ENCODE measurements around the gene SLC2A1. TPM values are rescaled to one million over a fixed set of nuclear protein-coding genes. Genes with fewer than 3 reads are reported as not detected.

The SLC2A1 gene
- total RNA-seq, 1 donor from 2014 or later, result 54.9 TPM

DNA sequence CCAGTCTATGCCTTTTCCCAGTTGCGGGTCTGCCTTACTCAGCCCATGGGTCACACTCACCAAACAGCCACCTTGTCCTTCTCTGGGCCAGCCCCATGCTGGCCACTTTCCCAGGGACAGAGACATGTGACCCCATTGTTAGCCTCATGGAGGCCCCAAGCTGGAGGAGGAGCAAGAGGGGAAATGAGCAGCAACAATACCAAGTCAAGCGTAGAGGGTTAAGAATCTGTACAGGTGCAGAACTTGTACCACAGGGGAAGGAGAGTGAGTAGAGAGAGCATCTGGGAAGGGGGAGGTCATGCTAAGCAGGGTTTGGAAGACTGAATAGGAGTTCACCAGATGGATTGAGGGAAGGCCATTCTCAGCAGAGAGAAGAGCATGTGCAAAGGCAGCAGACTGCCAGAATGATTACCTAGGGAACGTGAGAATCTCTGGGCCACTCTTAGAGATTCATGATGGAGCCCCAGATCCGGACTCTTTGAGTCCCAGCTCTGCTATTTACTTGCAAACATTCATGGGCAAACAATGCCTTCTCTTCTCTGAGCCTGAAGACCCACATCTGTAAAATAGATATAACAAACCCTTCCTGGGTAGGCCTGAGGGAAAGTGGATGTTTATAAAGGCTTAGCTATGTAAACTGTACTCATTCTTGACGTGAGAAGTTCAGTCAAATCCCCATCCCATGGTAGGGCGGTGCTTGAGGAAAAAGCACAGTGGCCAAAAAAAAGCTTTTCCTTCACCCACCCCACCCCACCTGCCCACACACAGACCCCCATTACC is 2.8 kb upstream of the SLC2A1 start:
- H3K27me3 ChIP-seq (ENCODE audit: low read depth), result peaks cover 9% of the 10 kb centered on the region
- no peak for DNase-seq
- H3K9me3 ChIP-seq (replicated peaks), result no peaks in the 10 kb centered on the region
- H3K4me1 ChIP-seq, result peaks cover 31% of the 10 kb centered on the region
- TF ChIP-seq, protein P1, sequence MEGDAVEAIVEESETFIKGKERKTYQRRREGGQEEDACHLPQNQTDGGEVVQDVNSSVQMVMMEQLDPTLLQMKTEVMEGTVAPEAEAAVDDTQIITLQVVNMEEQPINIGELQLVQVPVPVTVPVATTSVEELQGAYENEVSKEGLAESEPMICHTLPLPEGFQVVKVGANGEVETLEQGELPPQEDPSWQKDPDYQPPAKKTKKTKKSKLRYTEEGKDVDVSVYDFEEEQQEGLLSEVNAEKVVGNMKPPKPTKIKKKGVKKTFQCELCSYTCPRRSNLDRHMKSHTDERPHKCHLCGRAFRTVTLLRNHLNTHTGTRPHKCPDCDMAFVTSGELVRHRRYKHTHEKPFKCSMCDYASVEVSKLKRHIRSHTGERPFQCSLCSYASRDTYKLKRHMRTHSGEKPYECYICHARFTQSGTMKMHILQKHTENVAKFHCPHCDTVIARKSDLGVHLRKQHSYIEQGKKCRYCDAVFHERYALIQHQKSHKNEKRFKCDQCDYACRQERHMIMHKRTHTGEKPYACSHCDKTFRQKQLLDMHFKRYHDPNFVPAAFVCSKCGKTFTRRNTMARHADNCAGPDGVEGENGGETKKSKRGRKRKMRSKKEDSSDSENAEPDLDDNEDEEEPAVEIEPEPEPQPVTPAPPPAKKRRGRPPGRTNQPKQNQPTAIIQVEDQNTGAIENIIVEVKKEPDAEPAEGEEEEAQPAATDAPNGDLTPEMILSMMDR (IDR thresholded peaks at IDR 0.05; ENCODE audit: borderline replicate concordance), result no peak
- no peaks in the 10 kb centered on the region for H3K36me3 ChIP-seq
- H3K27ac ChIP-seq (replicated peaks), result no peak overlapping the region
- H3K4me3 ChIP-seq, result no peak overlapping the region
- intact Hi-C loops (cut with micrococcal nuclease), result no loop called here

DNA sequence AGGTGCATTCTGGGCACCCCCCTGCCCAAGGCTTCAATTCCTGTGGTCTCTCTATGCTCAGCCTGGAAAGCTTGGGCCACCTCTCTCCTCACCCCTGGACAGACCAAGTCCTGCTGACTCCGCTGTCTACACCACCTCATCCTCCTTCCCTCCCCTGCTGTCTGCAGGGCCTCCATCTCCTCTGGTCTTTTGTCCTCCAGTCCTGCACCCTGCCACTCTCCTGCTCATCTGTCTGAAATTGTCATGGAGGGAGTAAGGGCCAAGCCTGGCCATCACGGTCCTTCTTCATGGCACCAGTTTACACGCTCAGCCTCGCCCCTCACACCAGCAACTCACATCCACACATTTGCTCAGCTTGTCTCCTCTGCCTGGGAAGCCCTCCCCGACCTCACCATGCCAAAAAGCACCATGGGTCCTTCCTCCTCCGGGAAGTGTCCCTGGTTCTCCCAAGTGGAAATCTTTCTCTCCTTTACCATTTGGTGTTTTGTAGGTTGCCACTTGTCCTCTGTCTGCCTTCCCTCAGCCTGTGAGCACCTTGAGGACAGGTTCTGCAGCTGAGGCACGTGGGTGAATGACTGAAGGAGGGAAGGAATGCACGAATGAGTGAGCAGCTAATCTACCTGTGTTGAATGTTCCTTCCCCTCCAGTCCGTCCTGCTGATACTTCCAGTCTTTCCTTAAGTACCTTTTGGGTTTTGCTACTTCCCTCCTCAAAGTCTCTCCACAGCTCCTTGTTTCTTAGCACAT is 2.1 kb upstream of the SLC2A1 start:
- Histone ChIP-seq H3K9me3 (replicated peaks) (no peaks in the 10 kb centered on the region), H3K4me3 (no peak overlapping the region), H3K36me3 (no peaks in the 10 kb centered on the region), H3K4me1 (peaks cover 37% of the 10 kb centered on the region), H3K27me3 (ENCODE audit: low read depth) (peaks cover 9% of the 10 kb centered on the region), H3K27ac (replicated peaks) (no peak overlapping the region)
- intact Hi-C loops (cut with micrococcal nuclease), result no loop called here
- TF ChIP-seq, protein P1 (IDR thresholded peaks at IDR 0.05; ENCODE audit: borderline replicate concordance), result no peak
- DNase-seq, result no peak

DNA sequence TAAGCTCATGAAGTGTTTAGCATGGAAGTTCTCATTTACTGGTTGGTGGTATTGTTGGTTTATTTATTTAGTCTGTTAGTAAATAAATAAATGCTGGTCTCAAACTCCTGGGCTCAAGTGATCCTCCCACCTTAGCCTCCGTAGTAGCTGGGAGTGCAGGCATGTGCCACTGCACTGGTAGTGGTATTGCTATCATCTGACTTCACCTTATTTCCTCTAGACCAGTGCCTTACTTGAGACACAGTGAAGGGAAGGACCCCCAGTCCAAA is 1.4 kb upstream of the SLC2A1 start:
- Histone ChIP-seq H3K36me3 (no peaks in the 10 kb centered on the region), H3K4me1 (peaks cover 40% of the 10 kb centered on the region), H3K27me3 (ENCODE audit: low read depth) (peaks cover 9% of the 10 kb centered on the region), H3K9me3 (replicated peaks) (no peaks in the 10 kb centered on the region), H3K4me3 (no peak overlapping the region), H3K27ac (replicated peaks) (no peak overlapping the region)
- TF ChIP-seq, protein P1 (IDR thresholded peaks at IDR 0.05; ENCODE audit: borderline replicate concordance), result no peak
- DNase-seq, result no peak
- intact Hi-C loops (cut with micrococcal nuclease), result no loop called here

DNA sequence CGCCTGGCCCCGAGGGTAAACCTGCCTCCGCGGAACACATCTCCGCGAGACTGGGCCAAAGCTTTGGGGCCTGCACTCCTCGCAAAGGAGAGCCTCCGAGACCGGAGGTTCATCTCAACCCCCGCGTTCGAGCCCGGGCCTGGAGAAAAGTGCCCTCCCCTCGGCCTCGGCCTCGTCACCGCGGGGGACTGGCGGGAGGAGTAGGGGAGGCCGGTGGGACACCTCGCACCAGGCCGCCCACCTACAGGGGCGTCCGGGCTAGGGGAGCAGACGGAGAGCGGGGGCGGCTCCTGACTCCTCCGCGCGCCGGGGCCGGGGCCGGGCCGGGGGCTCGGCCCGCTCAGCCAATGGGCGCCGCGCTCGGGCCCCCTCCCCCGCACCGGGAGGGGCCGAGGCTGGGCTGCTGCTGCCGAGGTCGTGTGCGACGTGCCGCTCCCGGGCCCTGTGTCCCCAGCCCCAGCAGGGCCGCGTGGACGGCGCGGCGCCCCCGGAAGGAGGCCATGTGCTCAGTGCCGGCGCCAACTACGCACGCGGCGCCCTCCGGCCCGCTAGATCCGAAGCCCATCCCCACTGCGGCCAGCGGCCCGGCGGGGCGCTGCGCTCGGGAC is 684 bp downstream of the SLC2A1 start:
- intact Hi-C loops (cut with micrococcal nuclease), result no loop called here
- H3K4me3 ChIP-seq, result peak overlapping the region; percentile 79
- peak; percentile 65 for DNase-seq
- H3K36me3 ChIP-seq, result no peaks in the 10 kb centered on the region
- TF ChIP-seq, protein P1 (IDR thresholded peaks at IDR 0.05; ENCODE audit: borderline replicate concordance), result no peak
- peaks cover 4% of the 10 kb centered on the region for H3K27me3 ChIP-seq (ENCODE audit: low read depth)
- peaks cover 51% of the 10 kb centered on the region for H3K4me1 ChIP-seq
- H3K9me3 ChIP-seq (replicated peaks), result no peaks in the 10 kb centered on the region
- H3K27ac ChIP-seq (replicated peaks), result peak overlapping the region; percentile 93

DNA sequence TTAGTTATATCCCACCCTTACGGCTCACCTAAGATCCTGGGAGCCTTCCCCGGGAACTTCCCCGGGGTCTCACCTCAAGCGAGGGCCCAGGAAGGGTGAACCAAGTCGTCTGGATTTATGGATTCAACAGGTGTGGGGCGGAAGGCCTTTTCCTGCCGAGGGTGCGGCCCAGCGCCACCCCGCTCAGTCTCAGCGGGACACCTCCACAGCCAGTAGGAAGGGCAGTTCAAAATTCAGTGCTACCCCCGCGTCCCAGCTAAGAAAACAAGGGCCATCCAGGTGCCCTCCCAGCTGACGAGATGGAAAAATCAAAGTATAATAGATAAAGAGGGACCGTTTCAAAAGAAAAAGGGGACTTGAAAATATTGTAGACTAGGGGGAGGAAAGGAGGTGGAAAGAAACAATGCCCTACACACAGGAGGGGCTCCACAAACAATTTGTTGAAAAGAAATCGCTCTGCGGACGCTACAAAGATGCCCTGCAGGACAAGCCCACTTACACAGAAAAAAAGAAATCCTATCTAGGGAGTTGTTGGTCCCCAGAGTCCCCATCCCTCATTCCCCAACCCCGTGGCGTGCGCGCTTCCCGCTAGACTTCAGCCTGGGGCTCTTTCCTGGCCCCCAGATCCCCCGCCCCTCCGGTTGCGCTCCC is 1.3 kb downstream of the SLC2A1 start:
- peak overlapping the region; percentile 79 for H3K4me3 ChIP-seq
- intact Hi-C loops (cut with micrococcal nuclease), result no loop called here
- H3K27ac ChIP-seq (replicated peaks), result peak overlapping the region; percentile 93
- no peaks in the 10 kb centered on the region for H3K36me3 ChIP-seq
- H3K9me3 ChIP-seq (replicated peaks), result no peaks in the 10 kb centered on the region
- peaks cover 4% of the 10 kb centered on the region for H3K27me3 ChIP-seq (ENCODE audit: low read depth)
- no peak for DNase-seq
- peaks cover 57% of the 10 kb centered on the region for H3K4me1 ChIP-seq
- TF ChIP-seq, protein P1 (IDR thresholded peaks at IDR 0.05; ENCODE audit: borderline replicate concordance), result no peak

All from left ventricle myocardium inferior (tissue), 1 donor.